Stomach (tissue), 19 donors: ENCODE data around the gene ACSL4. TPM values are rescaled to one million over a fixed set of nuclear protein-coding genes. Genes with fewer than 3 reads are reported as not detected.

ENCODE experiments used
- DNase-seq, 2 donors: peaks; one replicate each; pipeline versions ENCODE4 v3.0.0 to v3.0.0-alpha.2; 2013 to 2019
- H3K27ac ChIP-seq, 5 donors: fragments of 200-600 bp in 4 of 5; sonication (generic) in 4 of 5; one replicate each; pipeline ENCODE4 v1.5.1; 2013 to 2019; ENCODE audit warnings: mild to moderate bottlenecking in 1 of 5, moderate library complexity in 1 of 5
- H3K27me3 ChIP-seq, 3 donors: fragments of 200-600 bp; sonication (generic); one replicate each; pipeline ENCODE4 v1.5.1; 2017 to 2019; ENCODE audit warnings: mixed run types in 1 of 3
- H3K36me3 ChIP-seq, 4 donors: fragments of 200-600 bp; sonication (generic); 1 replicate in 3 of 4; 2 replicates in 1 of 4; pipeline ENCODE4 v1.5.1; 2016 to 2019
- H3K4me1 ChIP-seq, 4 donors: fragments of 200-600 bp; sonication (generic); one replicate each; pipeline ENCODE4 v1.5.1; 2016 to 2019
- H3K4me3 ChIP-seq, 4 donors: fragments of 200-600 bp; sonication (generic) in 3 of 4; one replicate each; pipeline ENCODE4 v1.5.1; 2016 to 2019; ENCODE audit warnings: mild to moderate bottlenecking in 1 of 4
- H3K9me3 ChIP-seq, 4 donors: fragments of 200-600 bp; sonication (generic); one replicate each; pipeline ENCODE4 v1.5.1; 2016 to 2019
- EP300 ChIP-seq: sonication (generic); formaldehyde crosslinking; IDR thresholded peaks from one replicate; pipeline ENCODE4 v1.6.1; 2017; ENCODE audit warnings: antibody characterized with exemption
- POLR2A ChIP-seq, 4 donors: fragments of 450-650 bp; IDR thresholded peaks; one replicate each; pipeline ENCODE4 v1.6.1; 2016; ENCODE audit warnings: antibody characterized with exemption in 4 of 4, control low read depth in 2 of 4, mild to moderate bottlenecking in 1 of 4, moderate library complexity in 1 of 4
- POLR2AphosphoS5 ChIP-seq, 3 donors: sonication (generic); formaldehyde crosslinking; IDR thresholded peaks; one replicate each; pipeline ENCODE4 v1.6.1; 2016; ENCODE audit warnings: antibody characterized with exemption in 3 of 3
- WGBS, 5 donors: extraction: QIAGEN DNeasy Blood & Tissue Kit in 3 of 5; methylation state at CpG; one replicate each; pipeline versions ENCODE4 v1.1.5 to v1.1.7; 2013 to 2018; 5-methylcytosine and 5-hydroxymethylcytosine counted together
- intact Hi-C: fragments of 100-400 bp; cut with DNase I; formaldehyde crosslinking; loops from one replicate; pipeline ENCODE4 v1.15.1; 2023; ENCODE audit warnings: low total_unique reads
- long read RNA-seq, 10 donors: transcript quantifications; one replicate each; lab custom pipeline, GENCODE V29; 2026
- polyA plus RNA-seq, 3 donors: library from polyadenylated mRNA; stranded (reverse); fragments of 200-250 nt; gene quantifications; one replicate each; pipeline ENCODE4 v1.2.3, GENCODE V29; 2013
- total RNA-seq, 5 donors: library from RNA; depleted of rRNA; stranded (reverse); fragments of >200 nt; gene quantifications; one replicate each; pipeline versions ENCODE4 v1.1.0 to v1.2.3, GENCODE V29; 2014 to 2016
- TF ChIP-seq, protein P1 (sequence below), 7 experiments: fragments of 450-650 bp in 4 of 7; fragments of 200-600 bp in 3 of 7; sonication (generic) in 3 of 7; IDR thresholded peaks; one replicate each; pipeline ENCODE4 v1.5.1; 2016 to 2019; ENCODE audit warnings: antibody characterized with exemption in 7 of 7, control low read depth in 2 of 7, mild to moderate bottlenecking in 1 of 7
- donor health status: healthy with polysubstance abuse.
- donor health status: Bipolar disorder and iron deficiency.
- donor health status: healthy.

The ACSL4 gene
- total RNA-seq, result 10 to 100 TPM in 4 of 5 donors, 1 to 10 TPM in 1; 4.1 to 53.4 (median 31.4) TPM
- polyA plus RNA-seq, result 10 to 100 TPM; 12.4 to 48.6 (median 44.3) TPM
- long read RNA-seq, donor 1, result 0 reads
- long read RNA-seq, donor 2, result 0 reads
- long read RNA-seq, donor 3, result 0 reads
- long read RNA-seq, donor 4, result 0 reads
- long read RNA-seq, donor 5, full-length matches to known transcripts, result 2 of 2 reads
- long read RNA-seq, donor 5, partial matches to known transcripts, result 0 of 2 reads
- long read RNA-seq, donor 5, other reads (novel, unspliced or antisense), result 0 of 2 reads
- long read RNA-seq, donor 6, full-length matches to known transcripts, result 3 of 3 reads
- long read RNA-seq, donor 6, partial matches to known transcripts, result 0 of 3 reads
- long read RNA-seq, donor 6, other reads (novel, unspliced or antisense), result 0 of 3 reads
- long read RNA-seq, donor 7, full-length matches to known transcripts, result 2 of 2 reads
- long read RNA-seq, donor 7, partial matches to known transcripts, result 0 of 2 reads
- long read RNA-seq, donor 7, other reads (novel, unspliced or antisense), result 0 of 2 reads
- long read RNA-seq, donor 8, result 0 reads
- long read RNA-seq, donor 9, full-length matches to known transcripts, result 1 of 1 reads
- long read RNA-seq, donor 9, partial matches to known transcripts, result 0 of 1 reads
- long read RNA-seq, donor 9, other reads (novel, unspliced or antisense), result 0 of 1 reads
- long read RNA-seq, donor 10, full-length matches to known transcripts, result 1 of 1 reads
- long read RNA-seq, donor 10, partial matches to known transcripts, result 0 of 1 reads
- long read RNA-seq, donor 10, other reads (novel, unspliced or antisense), result 0 of 1 reads

DNA sequence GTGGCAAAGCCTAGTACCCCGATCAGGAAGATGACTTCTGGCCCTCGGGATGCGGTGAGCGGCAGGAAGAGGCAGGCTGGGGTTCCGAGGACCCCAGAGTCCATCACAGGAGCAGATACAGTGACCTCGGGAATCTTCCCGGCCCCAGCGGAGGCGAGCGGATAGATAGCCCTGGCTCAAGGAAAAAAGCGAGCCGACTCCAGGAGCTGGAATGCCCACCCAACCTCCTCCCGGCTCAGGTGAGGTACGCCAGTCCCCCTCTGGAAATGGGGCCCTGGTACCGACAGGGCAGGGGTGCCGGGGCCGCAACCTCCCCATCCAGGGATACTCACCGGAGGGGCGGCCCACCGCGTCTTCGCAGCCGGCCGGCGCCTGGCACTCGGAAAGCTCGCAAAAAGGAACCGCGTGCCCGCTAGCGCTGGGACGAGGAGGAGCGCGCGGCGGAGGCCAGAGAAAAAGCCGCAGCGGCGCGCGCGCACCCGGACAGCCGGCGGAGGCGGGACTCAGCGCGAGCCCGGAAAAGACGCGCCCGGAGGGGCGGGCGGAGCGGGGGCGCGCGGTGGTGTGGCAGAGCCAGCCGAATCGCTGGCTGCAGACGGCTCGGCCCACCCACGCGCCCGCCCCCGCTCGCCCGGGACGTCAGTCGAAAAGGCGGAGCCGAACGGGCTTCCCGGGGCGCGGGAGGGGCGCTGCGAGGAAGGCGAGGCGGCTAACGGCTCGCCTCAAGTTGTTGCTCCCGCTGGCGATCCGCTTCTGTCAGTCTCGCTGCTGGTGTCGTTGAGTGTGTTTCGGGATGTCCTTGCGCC is at the start of gene ACSL4:
Gene ACSL4, minus strand, starts transcription at position 451 of the 806 bp plus-strand sequence. CDS start 49,894 bp downstream, outside the sequence.
- Histone ChIP-seq H3K36me3 (no peaks in the 10 kb centered on the region), H3K9me3 (no peaks in the 10 kb centered on the region), H3K4me1 (peaks cover 0 to 4% (median 1%) of the 10 kb centered on the region in 4 donors), H3K27ac (peak within 1 kb of the TSS; percentile 87 to 94 (median 88)), H3K27me3 (no peaks in the 10 kb centered on the region), H3K4me3 (peak within 1 kb of the TSS; percentile 51 to 69 (median 63))
- TF ChIP-seq POLR2A (IDR thresholded peaks at IDR 0.05), result no peak
- TF ChIP-seq POLR2AphosphoS5 (IDR thresholded peaks at IDR 0.05), result peak; percentile 16 to 67 (median 64)
- DNase-seq, result peak; percentile 85 to 96
- intact Hi-C loops, result no loop called here
- WGBS, 5 donors, result 0 to 35% (median 8%) methylated on average over 4 to 89 of the region's 89 CpGs

DNA sequence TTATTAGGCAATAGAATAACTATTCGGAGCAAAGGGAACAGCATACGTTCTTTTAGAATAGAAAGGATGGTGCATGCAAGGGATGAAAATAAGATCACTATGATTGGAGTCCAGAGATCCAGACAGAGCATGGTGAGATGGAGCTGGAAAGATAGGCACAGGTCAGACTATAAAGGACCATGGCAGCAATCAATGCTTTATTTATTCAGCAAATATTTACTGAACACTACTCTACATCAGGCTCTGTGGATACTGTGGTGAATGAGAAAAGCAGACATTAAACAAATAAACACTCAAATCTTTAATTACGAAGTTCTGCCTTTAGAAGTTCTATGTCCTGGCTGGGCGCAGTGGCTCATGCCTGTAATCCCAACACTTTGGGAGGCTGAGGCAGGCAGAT is 44.7 kb upstream of the ACSL4 start:
- H3K36me3 ChIP-seq, result no peaks in the 10 kb centered on the region
- no peak overlapping the region for H3K27ac ChIP-seq
- intact Hi-C loops, result no loop called here
- H3K4me1 ChIP-seq, result no peaks in the 10 kb centered on the region
- no peaks in the 10 kb centered on the region for H3K27me3 ChIP-seq
- H3K4me3 ChIP-seq, result no peak overlapping the region
- WGBS, 5 donors, result 49 to 76% (median 54%) methylated on average over 4 of the region's 4 CpGs
- DNase-seq, result no peak
- TF ChIP-seq, protein P1, sequence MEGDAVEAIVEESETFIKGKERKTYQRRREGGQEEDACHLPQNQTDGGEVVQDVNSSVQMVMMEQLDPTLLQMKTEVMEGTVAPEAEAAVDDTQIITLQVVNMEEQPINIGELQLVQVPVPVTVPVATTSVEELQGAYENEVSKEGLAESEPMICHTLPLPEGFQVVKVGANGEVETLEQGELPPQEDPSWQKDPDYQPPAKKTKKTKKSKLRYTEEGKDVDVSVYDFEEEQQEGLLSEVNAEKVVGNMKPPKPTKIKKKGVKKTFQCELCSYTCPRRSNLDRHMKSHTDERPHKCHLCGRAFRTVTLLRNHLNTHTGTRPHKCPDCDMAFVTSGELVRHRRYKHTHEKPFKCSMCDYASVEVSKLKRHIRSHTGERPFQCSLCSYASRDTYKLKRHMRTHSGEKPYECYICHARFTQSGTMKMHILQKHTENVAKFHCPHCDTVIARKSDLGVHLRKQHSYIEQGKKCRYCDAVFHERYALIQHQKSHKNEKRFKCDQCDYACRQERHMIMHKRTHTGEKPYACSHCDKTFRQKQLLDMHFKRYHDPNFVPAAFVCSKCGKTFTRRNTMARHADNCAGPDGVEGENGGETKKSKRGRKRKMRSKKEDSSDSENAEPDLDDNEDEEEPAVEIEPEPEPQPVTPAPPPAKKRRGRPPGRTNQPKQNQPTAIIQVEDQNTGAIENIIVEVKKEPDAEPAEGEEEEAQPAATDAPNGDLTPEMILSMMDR (IDR thresholded peaks at IDR 0.05), result no peak
- TF ChIP-seq EP300, result no peak
- TF ChIP-seq POLR2A (IDR thresholded peaks at IDR 0.05), result no peak
- TF ChIP-seq POLR2AphosphoS5 (IDR thresholded peaks at IDR 0.05), result no peak
- no peaks in the 10 kb centered on the region for H3K9me3 ChIP-seq

DNA sequence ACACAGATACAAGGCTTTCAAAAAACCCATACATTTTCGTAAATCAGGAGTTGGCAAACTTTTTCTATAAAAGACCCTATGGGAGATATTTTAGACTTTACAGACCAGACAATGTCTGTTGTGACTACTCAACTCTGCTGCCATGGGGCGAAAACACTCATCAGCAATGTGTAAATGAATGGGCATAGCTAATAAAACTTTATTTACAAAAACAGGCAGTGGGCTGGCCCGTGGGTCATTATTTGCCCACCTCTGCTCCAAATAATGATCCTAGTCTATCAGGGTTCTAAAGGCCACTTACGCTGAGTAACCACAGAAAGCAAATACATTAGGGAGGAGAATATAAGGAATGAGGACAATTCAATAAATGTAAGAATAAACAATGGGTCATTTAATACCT is 43.9 kb upstream of the ACSL4 start:
- Histone ChIP-seq H3K36me3 (no peaks in the 10 kb centered on the region), H3K27ac (no peak overlapping the region), H3K4me1 (no peaks in the 10 kb centered on the region), H3K4me3 (no peak overlapping the region), H3K27me3 (no peaks in the 10 kb centered on the region), H3K9me3 (no peaks in the 10 kb centered on the region)
- no peak for DNase-seq
- TF ChIP-seq EP300 (no peak), POLR2AphosphoS5 (IDR thresholded peaks at IDR 0.05) (no peak), POLR2A (IDR thresholded peaks at IDR 0.05) (no peak)
- TF ChIP-seq, protein P1 (IDR thresholded peaks at IDR 0.05), result no peak
- intact Hi-C loops, result no loop called here
- WGBS, 5 donors, result 73 to 83% (median 74%) methylated on average over 4 of the region's 4 CpGs

DNA sequence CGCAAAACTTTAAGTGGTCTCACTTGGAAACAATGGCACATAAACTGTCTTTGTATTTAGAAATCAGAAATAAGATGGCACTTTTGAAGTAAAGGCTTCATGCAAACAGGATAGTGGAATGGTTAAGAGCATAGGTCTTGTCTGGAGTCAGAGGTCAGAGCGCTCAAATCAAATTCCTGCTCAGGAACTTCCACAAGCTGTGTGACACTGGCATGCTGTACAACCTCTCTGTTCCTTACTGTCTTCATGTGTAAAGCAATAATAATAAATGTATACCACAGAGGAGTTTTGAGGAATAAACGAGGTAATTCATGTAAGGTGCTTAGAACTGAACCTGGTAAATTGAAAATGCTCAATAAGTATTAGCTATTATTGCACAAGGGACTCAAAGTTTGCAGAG is 43.4 kb upstream of the ACSL4 start:
- Histone ChIP-seq H3K36me3 (no peaks in the 10 kb centered on the region), H3K4me1 (no peaks in the 10 kb centered on the region), H3K9me3 (no peaks in the 10 kb centered on the region), H3K4me3 (no peak overlapping the region), H3K27ac (no peak overlapping the region), H3K27me3 (no peaks in the 10 kb centered on the region)
- DNase-seq, result no peak
- WGBS, 5 donors, result 71 to 92% (median 90%) methylated on average over 3 of the region's 3 CpGs
- TF ChIP-seq POLR2A (IDR thresholded peaks at IDR 0.05) (no peak), EP300 (no peak), POLR2AphosphoS5 (IDR thresholded peaks at IDR 0.05) (no peak)
- TF ChIP-seq, protein P1 (IDR thresholded peaks at IDR 0.05), result no peak
- intact Hi-C loops, result no loop called here
